Activated CD8-positive, alpha-beta memory T cell treated with anti-CD3 and anti-CD28 coated beads for 36 hours (primary cell): Measurements from ENCODE around the gene PSTPIP1. TPM values are rescaled to one million over a fixed set of nuclear protein-coding genes. Genes with fewer than 3 reads are reported as not detected.

Experiments
- CTCF ChIA-PET: fragments of 350-600 bp; sonication (Branson Sonifier 250); formaldehyde crosslinking; loops from one replicate; lab custom pipeline; 2021; ENCODE audit warnings: antibody characterized with exemption; lab: Charles Lee
- POLR2A ChIA-PET: fragments of 350-600 bp; sonication (Branson Sonifier 250); formaldehyde crosslinking; loops from one replicate; lab custom pipeline; 2021; ENCODE audit warnings: antibody characterized with exemption; lab: Charles Lee
- total RNA-seq, 2 experiments: library from RNA; stranded (reverse); gene quantifications; one replicate each; pipeline ENCODE4 v1.2.3, GENCODE V29; 2021

The PSTPIP1 gene
- total RNA-seq, 2 experiments from 2014 or later, result 137 TPM

DNA sequence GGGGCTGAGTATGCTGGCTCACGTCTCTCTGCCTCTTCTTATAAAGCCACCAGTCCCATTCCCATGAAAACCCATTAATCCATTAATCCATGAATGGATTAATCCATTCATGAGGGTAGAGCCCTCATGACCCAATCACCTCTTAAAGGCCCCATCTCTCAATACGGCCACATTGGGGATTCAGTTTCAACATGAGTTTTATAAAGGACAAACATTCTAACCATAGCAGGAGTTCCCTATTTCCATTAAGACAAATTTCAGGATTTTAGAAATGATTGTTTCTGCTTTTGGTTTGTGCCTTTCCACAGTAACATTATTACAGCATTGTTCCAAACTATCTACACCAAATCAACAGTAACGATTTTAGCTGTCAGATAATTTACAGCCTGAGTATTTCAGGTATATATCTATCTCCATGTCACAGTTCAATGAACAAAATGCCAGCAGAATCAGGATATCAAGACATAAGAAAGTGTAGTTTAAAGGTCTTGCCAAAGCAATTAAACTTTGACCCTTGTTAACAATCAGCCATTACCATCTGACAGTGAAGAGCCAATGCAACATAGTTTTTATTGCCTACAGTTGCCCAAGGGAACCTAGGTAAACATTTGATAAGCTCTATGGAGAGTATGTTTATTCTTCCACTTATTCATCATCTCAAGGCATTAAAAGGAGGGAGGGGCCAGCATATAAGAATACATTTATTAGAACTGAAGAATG, 72.2 kb downstream of the PSTPIP1 start:
- ChIA-PET POLR2A (no interaction called here), CTCF (interaction anchor here (0.8 to 1.4 kb wide), 2 partner anchors 9 to 17 kb away, joined by 4 read pairs; no protein-coding TSS in a partner anchor)

DNA sequence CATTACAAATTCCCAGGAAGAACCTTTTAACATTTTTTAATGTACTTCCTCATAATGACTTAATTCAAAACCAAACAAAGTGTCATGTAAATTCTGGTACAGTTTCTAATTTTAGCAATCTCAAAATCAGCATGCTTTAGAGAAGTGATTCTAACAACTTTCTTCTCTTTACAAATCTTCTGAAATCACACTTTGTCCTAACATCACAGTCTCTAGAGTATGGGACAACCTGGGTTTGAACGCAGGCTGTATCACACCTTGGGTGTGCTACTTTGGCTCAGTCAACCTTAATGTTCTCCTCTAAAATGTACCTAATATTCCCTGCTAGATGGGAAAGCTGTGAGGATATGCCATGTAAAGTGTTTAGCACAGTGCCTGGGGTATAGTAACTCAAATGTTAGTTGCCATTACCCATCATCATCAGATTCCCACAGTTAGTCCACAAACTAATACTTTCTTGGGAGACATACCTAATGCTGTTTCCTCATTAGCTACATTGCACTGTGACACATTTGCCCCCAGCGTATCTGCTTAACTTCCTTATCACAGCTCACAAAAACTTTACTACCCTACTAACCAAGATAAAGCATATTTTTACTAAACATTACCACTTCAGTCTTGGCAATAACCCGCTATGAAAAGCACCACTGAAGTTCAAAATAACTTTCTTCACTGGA, 72.9 kb downstream of the PSTPIP1 start:
- POLR2A ChIA-PET, result no interaction called here

DNA sequence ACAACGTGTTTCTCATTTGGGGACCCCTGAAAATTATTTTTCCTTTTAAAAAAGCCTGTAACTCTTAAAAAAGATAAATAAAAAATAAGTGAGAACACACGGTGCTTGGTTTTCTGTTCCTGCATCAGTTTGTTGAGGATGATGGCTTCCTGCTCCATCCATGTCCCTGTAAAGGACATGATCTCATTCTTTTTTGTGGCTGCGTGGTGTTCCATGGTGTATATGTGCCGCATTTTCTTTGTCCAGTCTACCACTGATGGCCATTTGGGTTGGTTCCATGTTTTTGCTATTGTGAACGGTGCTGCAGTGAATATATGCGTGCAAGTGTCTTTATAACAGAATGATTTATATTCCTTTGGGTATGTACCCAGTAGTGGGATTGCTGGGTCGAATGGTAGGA, 73.7 kb downstream of the PSTPIP1 start:
- POLR2A ChIA-PET, result no interaction called here
- CTCF ChIA-PET, result interaction anchor here (0.7 to 1.7 kb wide), 2 partner anchors 12 to 23 kb away, joined by 3 to 4 read pairs; no protein-coding TSS in a partner anchor

More for the DNA sequence above, 72.9 kb downstream of the PSTPIP1 start:
- CTCF ChIA-PET, result interaction anchor here (0.7 to 1.7 kb wide), 2 partner anchors 11 to 23 kb away, joined by 3 to 4 read pairs; no protein-coding TSS in a partner anchor

DNA sequence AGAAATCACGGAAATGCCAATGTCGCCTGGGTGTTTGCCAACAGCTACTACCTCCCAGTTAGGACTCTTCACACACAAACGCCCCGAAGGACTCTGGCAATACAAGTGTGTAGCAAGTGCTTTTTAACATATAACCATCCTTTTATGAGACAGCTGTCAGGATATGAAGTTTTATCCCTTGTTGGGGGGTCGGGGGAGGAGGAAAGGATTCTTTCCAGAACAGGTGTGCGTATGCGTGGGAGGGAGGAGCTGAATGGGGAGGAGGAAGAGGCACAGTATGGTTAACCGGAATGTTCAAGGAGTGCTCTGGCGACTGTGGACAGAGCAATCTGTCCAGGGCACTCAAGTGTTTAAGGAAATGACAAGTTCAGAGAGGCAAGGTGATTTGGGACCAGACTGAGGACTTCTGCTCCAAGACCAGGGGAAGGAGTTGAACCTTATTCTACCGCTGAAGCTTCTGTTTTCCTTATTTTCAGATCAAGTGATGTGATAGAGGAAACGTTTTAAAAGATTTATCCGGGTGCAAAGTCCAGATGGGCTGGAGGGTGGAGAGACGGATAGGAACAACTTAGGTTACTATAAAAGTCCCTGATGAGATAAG, 74.7 kb downstream of the PSTPIP1 start:
- POLR2A ChIA-PET, result no interaction called here

DNA sequence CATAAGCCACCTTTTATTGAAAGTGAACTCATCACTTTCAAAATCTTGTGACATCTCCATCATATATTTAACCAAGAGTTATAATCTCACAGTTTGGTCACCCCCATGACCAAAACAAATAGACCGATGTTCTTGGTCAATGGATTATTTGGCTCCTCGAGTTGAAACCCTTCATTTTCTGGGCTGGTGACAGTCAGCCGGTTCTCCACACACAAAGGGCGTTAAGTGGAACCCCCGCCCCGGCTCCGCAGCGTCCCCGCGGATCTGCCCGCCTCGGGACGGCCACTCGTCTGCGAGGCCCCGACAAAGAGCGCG, 75.2 kb downstream of the PSTPIP1 start:
- CTCF ChIA-PET, result no interaction called here
- POLR2A ChIA-PET, result no interaction called here

More for the DNA sequence above, 74.7 kb downstream of the PSTPIP1 start:
- CTCF ChIA-PET, result interaction anchor here (1.7 kb wide), 1 partner anchor 24 kb away, joined by 4 read pairs; no protein-coding TSS in a partner anchor

DNA sequence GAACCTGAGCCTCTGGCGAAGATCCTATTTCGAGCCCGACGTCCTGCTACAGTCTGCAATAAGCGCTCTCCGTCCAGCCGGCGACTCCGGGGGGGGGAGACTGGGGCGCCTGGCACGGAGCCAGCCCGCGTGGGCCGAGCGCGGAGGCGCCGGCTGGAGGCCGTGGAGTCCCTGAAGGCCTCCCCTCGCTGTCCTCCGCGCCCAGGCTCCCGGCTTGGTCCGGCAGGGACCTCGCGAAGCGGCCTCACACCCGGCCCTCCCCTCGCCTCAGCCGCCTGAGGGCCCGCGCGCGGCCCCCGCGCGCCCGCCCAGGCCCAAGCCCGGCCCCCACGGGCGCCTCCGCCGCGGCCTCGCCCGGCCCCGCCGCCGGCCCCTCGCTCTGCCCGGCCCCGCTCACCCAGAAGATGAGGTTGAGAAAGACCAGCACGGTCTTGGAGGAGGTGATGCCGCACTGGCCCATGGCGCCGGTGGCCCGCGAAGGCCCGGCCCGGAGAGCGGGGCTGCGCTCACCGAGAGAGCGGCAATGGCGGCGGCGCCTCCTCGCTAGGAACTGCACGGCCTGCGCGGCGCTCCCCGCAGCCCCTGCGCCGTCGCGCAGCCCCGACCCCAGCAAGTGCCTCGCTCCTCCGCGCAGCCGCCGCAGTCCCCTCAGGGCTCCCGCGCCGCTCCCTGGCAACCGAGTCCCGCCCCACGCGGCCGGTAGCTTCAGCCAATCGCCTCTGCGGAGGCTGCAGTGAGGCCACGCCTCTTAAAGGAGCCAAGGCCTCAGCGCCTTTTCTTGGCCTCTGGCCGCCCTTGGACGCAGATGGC, 75.8 kb downstream of the PSTPIP1 start, which contains the start of gene TSPAN3:
TSS of gene TSPAN3 (minus strand) at position 615 of the 810 bp plus-strand sequence. CDS start at position 460, 155 bp downstream.
- POLR2A ChIA-PET, result interaction anchor here (0.6 to 1.0 kb wide), 2 partner anchors 73 to 82 kb away, joined by 3 read pairs; no protein-coding TSS in a partner anchor
- CTCF ChIA-PET, result interaction anchor here (0.7 to 1.0 kb wide), 2 partner anchors 57 to 472 kb away, joined by 3 read pairs; no protein-coding TSS in a partner anchor

DNA sequence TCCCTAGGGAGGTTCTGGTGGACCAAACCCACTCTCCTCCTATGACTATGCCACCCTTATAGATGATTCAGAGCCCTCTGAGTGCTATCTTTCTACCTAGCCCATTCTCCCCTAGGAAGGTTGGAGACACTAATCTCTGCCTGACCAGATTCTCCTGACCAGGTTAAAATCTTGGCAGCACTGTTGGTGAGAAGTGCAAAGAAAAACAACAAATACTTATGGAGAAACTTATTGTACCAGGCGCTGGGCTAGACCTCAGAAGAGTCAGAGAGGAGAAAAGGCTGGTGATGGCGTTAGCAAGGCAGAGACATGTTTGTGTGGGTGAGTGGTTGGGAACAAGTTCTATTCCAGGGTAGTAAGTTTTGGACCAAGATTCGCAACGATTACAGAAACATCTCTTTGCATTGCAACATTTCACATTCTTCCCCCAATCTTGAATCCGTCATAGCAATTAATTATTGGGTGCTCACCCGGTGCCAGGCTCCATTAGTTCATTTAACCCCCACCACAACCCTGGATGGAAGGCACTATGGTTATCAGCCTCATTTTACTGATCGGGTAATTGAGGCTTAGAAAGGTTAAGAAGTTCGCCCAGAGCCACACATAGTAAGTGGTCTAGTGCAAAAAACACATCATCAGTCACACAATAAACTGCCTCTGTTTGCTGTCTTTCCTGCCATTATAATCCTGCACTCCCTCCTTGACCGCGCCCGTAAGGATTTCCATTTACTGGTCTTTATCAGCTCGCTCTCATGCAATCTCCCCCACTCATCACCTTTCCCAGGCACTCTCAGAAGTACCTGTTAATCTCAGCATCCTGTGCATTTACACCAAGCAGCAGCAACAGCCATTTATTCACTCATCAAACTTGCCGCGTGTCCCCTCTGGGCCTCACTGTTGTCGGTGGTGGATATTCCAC, 76.6 kb downstream of the PSTPIP1 start:
- ChIA-PET CTCF (interaction anchor here (0.7 to 1.0 kb wide), 2 partner anchors 58 to 472 kb away, joined by 3 read pairs; no protein-coding TSS in a partner anchor), POLR2A (interaction anchor here (0.6 to 1.0 kb wide), 2 partner anchors 74 to 83 kb away, joined by 3 read pairs; no protein-coding TSS in a partner anchor)

DNA sequence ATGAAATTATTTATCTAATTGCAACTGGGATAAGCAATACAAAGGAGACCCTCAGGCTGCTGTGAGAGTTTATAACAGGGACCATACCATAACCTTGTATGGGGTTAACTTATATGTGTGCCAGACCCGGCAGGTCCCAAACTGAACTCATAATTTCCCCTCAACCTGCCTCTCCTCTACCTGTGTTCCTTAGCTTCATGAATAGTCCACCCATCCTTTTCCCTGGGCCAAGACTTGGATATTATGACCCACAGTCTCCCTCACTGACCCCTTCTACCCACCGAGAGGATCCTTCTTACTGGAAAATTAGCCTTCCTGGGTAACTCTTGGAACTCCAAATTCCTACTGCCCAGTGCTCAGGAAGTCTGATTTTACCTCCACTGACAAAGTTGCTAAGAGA, 79.4 kb downstream of the PSTPIP1 start:
- CTCF ChIA-PET, result no interaction called here
- POLR2A ChIA-PET, result no interaction called here

DNA sequence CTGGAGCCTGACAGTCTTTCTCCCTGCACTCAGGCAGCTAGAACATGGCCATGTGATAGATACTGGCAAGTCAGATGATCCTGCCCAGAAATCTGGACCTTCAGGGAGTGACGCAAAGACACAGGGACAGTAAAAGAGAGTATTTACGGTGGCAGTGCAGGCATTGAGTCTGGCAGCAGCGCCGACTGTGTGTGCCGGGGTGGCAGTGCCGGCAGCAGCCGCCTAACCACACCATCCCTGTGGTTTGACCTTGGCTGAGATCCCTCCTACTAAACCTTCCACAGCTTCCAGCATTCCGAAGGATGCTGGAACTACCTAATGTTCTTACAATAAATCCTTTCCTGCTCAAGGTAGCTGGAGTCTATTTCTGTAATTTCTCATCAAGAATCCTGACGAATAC, 80.6 kb downstream of the PSTPIP1 start:
- ChIA-PET CTCF (no interaction called here), POLR2A (no interaction called here)

DNA sequence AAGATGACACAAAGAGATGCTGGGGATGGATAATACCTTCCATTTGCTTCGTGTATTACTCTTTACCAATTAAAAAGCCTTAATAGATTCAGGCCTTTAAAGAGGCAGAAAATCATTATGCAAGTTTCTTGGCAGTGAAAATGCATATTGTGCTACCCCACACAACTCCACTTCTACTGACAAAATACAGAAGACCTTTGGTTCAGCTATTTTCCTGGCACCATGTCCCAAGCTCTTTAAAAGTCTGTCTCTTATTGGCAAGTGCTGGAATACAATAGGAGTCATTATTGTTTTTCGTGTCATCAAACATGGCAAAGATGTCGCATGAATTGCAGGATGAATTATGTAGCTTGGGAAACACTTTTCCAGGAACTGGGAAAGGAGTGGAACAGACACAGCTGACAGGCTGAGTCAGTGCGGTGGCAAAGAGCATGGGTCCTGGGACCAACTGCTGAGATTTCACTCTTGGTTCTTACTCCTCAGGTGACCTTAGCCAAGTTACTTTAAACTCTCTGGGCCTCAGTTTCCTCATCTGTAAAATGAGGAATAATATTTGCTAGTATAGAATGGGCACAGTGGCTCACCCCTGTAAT, 81.5 kb downstream of the PSTPIP1 start:
- POLR2A ChIA-PET, result no interaction called here
- CTCF ChIA-PET, result no interaction called here

DNA sequence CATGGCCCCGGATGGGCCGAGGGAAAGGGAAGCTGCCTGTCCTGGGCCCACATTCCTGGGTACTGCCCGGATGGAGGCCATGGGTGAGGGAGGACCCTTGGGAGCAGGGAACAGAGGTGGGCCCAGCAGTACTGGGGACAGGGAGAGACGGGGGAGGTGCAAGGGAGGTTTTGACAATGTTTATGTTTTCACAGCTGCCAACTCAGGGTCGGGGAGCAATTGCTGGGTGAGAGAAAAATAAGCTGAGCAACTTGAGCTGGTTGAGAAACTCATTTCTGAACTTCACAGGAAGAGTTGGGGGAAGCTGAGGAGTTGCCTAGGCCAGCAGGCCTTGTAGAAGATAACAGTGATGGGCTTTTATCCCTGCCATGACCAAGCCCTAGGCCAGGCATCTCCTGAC, 87.0 kb downstream of the PSTPIP1 start:
- CTCF ChIA-PET, result interaction anchor here (1.1 to 1.5 kb wide), 2 partner anchors 60 to 461 kb away, joined by 3 to 6 read pairs; no protein-coding TSS in a partner anchor
- POLR2A ChIA-PET, result no interaction called here

DNA sequence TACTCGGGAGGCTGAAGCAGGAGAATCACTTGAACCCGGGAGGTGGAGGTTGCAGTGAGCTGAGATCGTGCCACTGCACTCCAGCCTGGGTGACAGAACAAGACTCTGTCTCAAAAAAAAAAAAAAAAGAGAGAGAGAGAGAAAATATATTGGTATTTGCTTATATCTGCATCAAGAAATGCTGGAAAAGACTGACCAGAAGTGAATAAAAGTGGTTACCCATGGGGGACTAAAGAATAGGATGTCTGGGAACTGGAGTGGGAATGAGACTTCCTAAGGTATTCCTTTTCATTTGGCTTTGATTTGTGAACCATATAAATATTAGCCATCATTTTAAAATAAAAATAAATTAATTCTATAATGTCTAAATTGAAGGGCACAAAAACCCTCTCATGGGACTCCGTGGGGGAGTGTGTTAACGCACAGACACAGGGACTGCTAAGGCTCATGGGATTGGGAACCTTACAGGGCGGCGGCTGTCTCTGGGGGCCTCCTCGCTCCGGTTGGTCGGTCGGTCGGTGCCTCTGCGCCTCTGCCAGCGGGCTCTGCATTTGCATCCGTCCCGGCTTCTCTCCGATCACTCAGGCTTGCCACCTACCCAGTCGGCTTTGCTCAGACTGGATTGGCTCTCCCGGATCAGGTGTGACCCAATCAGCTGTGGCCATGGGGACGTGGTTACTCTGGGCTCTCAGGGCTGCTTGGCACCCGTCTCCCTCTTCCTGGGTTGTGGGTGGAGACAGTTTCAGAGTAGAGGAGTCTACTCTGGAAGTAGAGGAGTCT, 88.6 kb downstream of the PSTPIP1 start:
- ChIA-PET CTCF (interaction anchor here (0.9 to 1.5 kb wide), 2 partner anchors 110 to 460 kb away, joined by 3 to 6 read pairs; no protein-coding TSS in a partner anchor), POLR2A (no interaction called here)

DNA sequence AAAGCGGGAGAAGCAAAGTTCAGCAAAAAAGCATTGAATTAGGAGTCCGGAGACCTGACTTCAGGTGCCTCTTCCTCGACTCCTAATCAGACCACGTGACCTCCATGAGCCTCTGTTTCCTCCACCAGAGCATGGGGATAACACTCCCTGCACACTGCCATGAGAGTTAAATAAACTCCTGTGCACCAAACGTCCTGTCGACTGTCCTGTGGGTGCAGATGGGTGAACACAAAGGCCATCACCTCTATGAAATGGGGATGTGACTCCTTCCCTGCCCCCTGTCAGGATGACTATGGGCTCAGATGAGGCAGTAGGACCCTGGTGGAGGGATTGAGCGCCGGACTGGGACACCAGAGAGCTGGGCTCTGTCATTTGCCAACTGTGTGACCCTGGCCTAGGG, 89.5 kb downstream of the PSTPIP1 start:
- ChIA-PET POLR2A (no interaction called here), CTCF (no interaction called here)

DNA sequence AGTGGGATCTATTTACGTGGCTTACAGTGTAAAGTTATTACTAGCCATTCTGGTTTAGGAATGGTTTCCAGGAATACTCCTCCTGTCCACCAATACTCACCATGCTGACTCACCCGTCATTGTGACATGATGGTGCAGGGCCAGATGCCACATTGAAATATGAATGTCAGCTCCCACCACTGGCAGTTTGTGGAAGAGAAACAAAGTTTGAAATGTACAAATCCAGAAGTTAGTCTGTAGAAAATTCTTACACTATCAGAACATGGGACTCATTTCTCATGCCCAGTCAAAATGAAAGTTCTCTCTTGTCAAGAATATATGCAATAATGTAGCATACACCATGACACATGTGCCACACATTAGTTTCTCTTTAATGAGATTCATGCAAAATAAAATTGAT, 90.4 kb downstream of the PSTPIP1 start:
- POLR2A ChIA-PET, result no interaction called here
- CTCF ChIA-PET, result no interaction called here
